Measurements from ENCODE around the gene CHID1.

The CHID1 gene

GRCh38 chr11:932435-932834 lies 21.8 kb upstream of the CHID1 start:
- DNase-seq: no peak

GRCh38 chr11:931385-931784 lies 20.8 kb upstream of the CHID1 start:
- DNase-seq: no peak

- no peak for DNase-seq
These were observed 18.8 kb upstream of the CHID1 start for GRCh38 chr11:929405-929804.

- no peak for DNase-seq
These were observed 18.2 kb upstream of the CHID1 start for GRCh38 chr11:928786-929185.

GRCh38 chr11:927871-928270 lies 17.3 kb upstream of the CHID1 start:
- peak; percentile 17 for DNase-seq

GRCh38 chr11:926341-926916 lies 15.8 kb upstream of the CHID1 start:
- DNase-seq: no peak

GRCh38 chr11:925496-926301 lies 15.1 kb upstream of the CHID1 start, which contains the start of gene AP2A2:
Gene AP2A2 (plus strand): TSS chr11:925870. CDS start chr11:926022, 152 bp downstream.
- peak; percentile 95 for DNase-seq

GRCh38 chr11:925158-925495 lies 14.5 kb upstream of the CHID1 start:
- DNase-seq: no peak

- DNase-seq: no peak
These were observed 14.0 kb upstream of the CHID1 start for GRCh38 chr11:924406-925157.

GRCh38 chr11:923691-924405 lies 13.2 kb upstream of the CHID1 start:
- DNase-seq: no peak

GRCh38 chr11:921921-922678 lies 11.5 kb upstream of the CHID1 start:
- DNase-seq: no peak

- no peak for DNase-seq
These were observed 6.8 kb upstream of the CHID1 start for GRCh38 chr11:917426-917825.

GRCh38 chr11:914747-915501 lies 4.3 kb upstream of the CHID1 start:
- DNase-seq: no peak

- DNase-seq: no peak
These were observed 3.6 kb upstream of the CHID1 start for GRCh38 chr11:914204-914603.

- DNase-seq: no peak
These were observed 2.4 kb upstream of the CHID1 start for GRCh38 chr11:913043-913442.

GRCh38 chr11:912266-912665 lies 1.7 kb upstream of the CHID1 start:
- DNase-seq: no peak

GRCh38 chr11:911890-912219 lies 1.2 kb upstream of the CHID1 start:
- no peak for DNase-seq

GRCh38 chr11:911031-911889 lies 650 bp upstream of the CHID1 start:
- DNase-seq: peak; percentile 55

GRCh38 chr11:910044-910588 lies 494 bp downstream of the CHID1 start:
- DNase-seq: no peak

GRCh38 chr11:909406-909805 lies 1.2 kb downstream of the CHID1 start:
- DNase-seq: no peak

GRCh38 chr11:908273-908672 lies 2.3 kb downstream of the CHID1 start:
- DNase-seq: no peak
